A549 (cell line): ENCODE measurements around the gene BCL2L11.

ENCODE experiments used
- CEBPB ChIP-seq, 2 experiments: fragments of >200 bp in 1 of 2; sonication (Bioruptor Twin) in 1 of 2; formaldehyde crosslinking in 1 of 2; IDR thresholded peaks; 2 replicates each; pipeline ENCODE4 v1.6.1; 2012 to 2016
- CTCF ChIP-seq: fragments of >200 bp; sonication (Bioruptor Twin); formaldehyde crosslinking; IDR thresholded peaks from 3 replicates; pipeline ENCODE4 v1.5.1; 2016
- MAX ChIP-seq: IDR thresholded peaks from 2 replicates; pipeline ENCODE4 v1.6.1; 2012
- MYC ChIP-seq: IDR thresholded peaks from 2 replicates; pipeline ENCODE4 v1.6.1; 2012; ENCODE audit warnings: mild to moderate bottlenecking, inconsistent platforms, low read length, improper control_type of control experiment, borderline replicate concordance
- POLR2A ChIP-seq: IDR thresholded peaks from 2 replicates; pipeline ENCODE4 v1.6.1; 2012; ENCODE audit warnings: mild to moderate bottlenecking, low read length
- RAD21 ChIP-seq, 2 experiments: fragments of >200 bp in 1 of 2; sonication (Bioruptor Twin) in 1 of 2; formaldehyde crosslinking in 1 of 2; IDR thresholded peaks in 1 of 2; conservative IDR thresholded peaks in 1 of 2; 2 replicates in 1 of 2; 3 replicates in 1 of 2; pipeline ENCODE4 v1.6.1; 2012 to 2018; ENCODE audit warnings: inconsistent platforms in 1 of 2
- TP53 ChIP-seq: fragments of 250-450 bp; sonication (Bioruptor Pico); IDR thresholded peaks from 2 replicates; pipeline ENCODE4 v1.5.0; 2021; ENCODE audit warnings: mild to moderate bottlenecking, moderate library complexity

GRCh38 chr2:111173338-111173737 is 52.6 kb downstream of the BCL2L11 start:
- TF ChIP-seq MYC: no peak
- TF ChIP-seq CTCF: no peak
- no peak for TF ChIP-seq TP53 (CRISPR knock-in tag)
- TF ChIP-seq POLR2A: no peak
- no peak for TF ChIP-seq MAX
- TF ChIP-seq RAD21 (conservative IDR thresholded peaks at IDR 0.05 in 1 of 2, IDR thresholded peaks at IDR 0.05 in 1 of 2): no peak
- no peak for TF ChIP-seq CEBPB (IDR thresholded peaks at IDR 0.05)
